H1 (cell line): ENCODE data around the gene SPSB2. TPM values are rescaled to one million over a fixed set of nuclear protein-coding genes. Genes with fewer than 3 reads are reported as not detected.

Experiments
- CTCF ChIA-PET: fragments of 300-600 bp; sonication (Branson Sonifier 250); formaldehyde crosslinking; loops from one replicate; lab custom pipeline; 2021; ENCODE audit not compliant: partially characterized antibody; lab: Charles Lee
- POLR2A ChIA-PET: fragments of 300-600 bp; sonication (Branson Sonifier 250); formaldehyde crosslinking; loops from one replicate; lab custom pipeline; 2021; ENCODE audit warnings: inconsistent platforms; ENCODE audit not compliant: partially characterized antibody; lab: Charles Lee
- DNase-seq, 2 experiments: peaks; one replicate each; pipeline versions ENCODE4 v3.0.0 to v3.0.0-alpha.2; 2010 to 2022; ENCODE audit warnings: low spot score in 2 of 2, low read depth in 1 of 2, mixed read lengths in 1 of 2
- FAIRE-seq: peaks from 2 replicates; lab custom pipeline; 2011; peaks lifted over from hg19 to GRCh38; lab: Jason Lieb, UNC
- H2AFZ ChIP-seq: 2 replicates; pipeline ENCODE4 v1.8.1; 2012; ENCODE audit warnings: low read length, inconsistent platforms
- H2AK5ac ChIP-seq: 2 replicates; pipeline ENCODE4 v1.6.1; 2013; ENCODE audit warnings: low read depth, low read length
- H2BK120ac ChIP-seq: replicated peaks from 2 replicates; pipeline ENCODE3; 2013; ENCODE audit warnings: low read depth, low read length, inconsistent platforms
- H2BK12ac ChIP-seq: 2 replicates; pipeline ENCODE4 v1.6.1; 2013; ENCODE audit warnings: low read depth, low read length
- H2BK15ac ChIP-seq: 2 replicates; pipeline ENCODE4 v1.6.1; 2013; ENCODE audit warnings: low read length
- H2BK20ac ChIP-seq: 2 replicates; pipeline ENCODE4 v1.6.1; 2013; ENCODE audit warnings: low read length
- H2BK5ac ChIP-seq: 2 replicates; pipeline ENCODE4 v1.6.1; 2013; ENCODE audit warnings: low read depth, low read length
- H3K14ac ChIP-seq: 2 replicates; pipeline ENCODE4 v1.6.1; 2013; ENCODE audit warnings: inconsistent platforms; ENCODE audit not compliant: insufficient read length
- H3K18ac ChIP-seq: 2 replicates; pipeline ENCODE4 v1.6.1; 2013; ENCODE audit warnings: low read length; ENCODE audit errors: extremely low read depth
- H3K23ac ChIP-seq: 2 replicates; pipeline ENCODE4 v1.6.1; 2013; ENCODE audit warnings: inconsistent platforms; ENCODE audit not compliant: insufficient read length
- H3K23me2 ChIP-seq: 2 replicates; pipeline ENCODE4 v1.6.1; 2013; ENCODE audit warnings: low read depth, low read length
- H3K27ac ChIP-seq: 2 replicates; pipeline ENCODE4 v1.6.1; 2011; ENCODE audit warnings: low read depth, low read length, inconsistent platforms
- H3K27me3 ChIP-seq, 4 experiments: replicated peaks in 1 of 4; 1 replicate in 1 of 4; 2 replicates in 3 of 4; pipeline versions ENCODE4 v1.6.1 to v1.8.1; 2011 to 2013; ENCODE audit warnings: low read length in 3 of 4, mild to moderate bottlenecking in 3 of 4, inconsistent platforms in 2 of 4, mixed read lengths in 2 of 4, moderate library complexity in 1 of 4; ENCODE audit not compliant: control insufficient read depth in 3 of 4, insufficient read depth in 3 of 4; ENCODE audit errors: extremely low read depth in 1 of 4
- H3K36me3 ChIP-seq, 4 experiments: 2 replicates each; pipeline versions ENCODE4 v1.6.1 to v1.8.1; 2011 to 2013; ENCODE audit warnings: mild to moderate bottlenecking in 4 of 4, low read length in 3 of 4, moderate library complexity in 2 of 4, control low read depth in 1 of 4, inconsistent platforms in 1 of 4; ENCODE audit not compliant: insufficient read depth in 4 of 4, control insufficient read depth in 2 of 4
- H3K4ac ChIP-seq: replicated peaks from 2 replicates; pipeline ENCODE3; 2013; ENCODE audit warnings: low read length, low read depth, mixed read lengths, inconsistent platforms; ENCODE audit not compliant: insufficient read length
- H3K4me1 ChIP-seq, 4 experiments: replicated peaks in 1 of 4; 1 replicate in 1 of 4; 2 replicates in 3 of 4; pipeline versions ENCODE4 v1.6.1 to v1.8.1; 2011 to 2013; ENCODE audit warnings: low read length in 3 of 4, inconsistent platforms in 2 of 4, mixed read lengths in 1 of 4; ENCODE audit not compliant: insufficient read depth in 4 of 4, control insufficient read depth in 3 of 4
- H3K4me2 ChIP-seq, 2 experiments: 2 replicates each; pipeline versions ENCODE4 v1.6.1 to v1.8.1; 2011 to 2013; ENCODE audit warnings: low read depth in 2 of 2, low read length in 2 of 2, control low read depth in 1 of 2, inconsistent platforms in 1 of 2, mild to moderate bottlenecking in 1 of 2; ENCODE audit not compliant: insufficient read depth in 1 of 2
- H3K4me3 ChIP-seq, 4 experiments: fragments of 200-600, 300-600 bp in 1 of 4; sonication (generic), shearing (Covaris generic), sonication (Bioruptor Twin) in 1 of 4; 2 replicates each; pipeline versions ENCODE4 v1.5.1 to v1.8.1; 2011 to 2016; ENCODE audit warnings: low read length in 4 of 4, low read depth in 3 of 4, control low read depth in 2 of 4, inconsistent platforms in 2 of 4, mild to moderate bottlenecking in 2 of 4, mixed read lengths in 1 of 4, moderate library complexity in 1 of 4; ENCODE audit not compliant: insufficient read depth in 2 of 4; ENCODE audit errors: extremely low read depth in 1 of 4
- H3K56ac ChIP-seq: replicated peaks from 2 replicates; pipeline ENCODE3; 2013; ENCODE audit warnings: low read depth, mild to moderate bottlenecking, mixed read lengths, low read length, inconsistent platforms; ENCODE audit not compliant: insufficient read length
- H3K79me1 ChIP-seq: 2 replicates; pipeline ENCODE4 v1.6.1; 2013; ENCODE audit warnings: low read depth, low read length, control low read depth
- H3K79me2 ChIP-seq, 2 experiments: 2 replicates each; pipeline versions ENCODE4 v1.6.1 to v1.8.1; 2012 to 2013; ENCODE audit warnings: low read length in 2 of 2, mild to moderate bottlenecking in 2 of 2, inconsistent platforms in 1 of 2; ENCODE audit not compliant: insufficient read depth in 2 of 2, control insufficient read depth in 1 of 2
- H3K9ac ChIP-seq, 4 experiments: replicated peaks in 1 of 4; 1 replicate in 1 of 4; 2 replicates in 3 of 4; pipeline versions ENCODE4 v1.6.1 to v1.8.1; 2011 to 2013; ENCODE audit warnings: low read depth in 3 of 4, low read length in 3 of 4, control low read depth in 2 of 4, mild to moderate bottlenecking in 2 of 4, moderate library complexity in 2 of 4, inconsistent platforms in 1 of 4; ENCODE audit errors: extremely low read depth in 1 of 4
- H3K9me3 ChIP-seq, 2 experiments: 2 replicates each; pipeline versions ENCODE4 v1.6.1 to v1.8.1; 2012 to 2013; ENCODE audit warnings: mild to moderate bottlenecking in 2 of 2, moderate library complexity in 2 of 2, control low read depth in 1 of 2, inconsistent platforms in 1 of 2, low read depth in 1 of 2, low read length in 1 of 2, mixed read lengths in 1 of 2; ENCODE audit not compliant: insufficient read depth in 2 of 2
- H4K20me1 ChIP-seq, 2 experiments: replicated peaks in 1 of 2; 2 replicates each; pipeline versions ENCODE3 to v1.8.1; 2011 to 2013; ENCODE audit warnings: inconsistent platforms in 2 of 2, low read length in 2 of 2, mild to moderate bottlenecking in 1 of 2; ENCODE audit not compliant: insufficient read depth in 2 of 2, control insufficient read depth in 1 of 2
- H4K5ac ChIP-seq: 2 replicates; pipeline ENCODE4 v1.6.1; 2013; ENCODE audit warnings: low read length, low read depth, mixed read lengths, inconsistent platforms; ENCODE audit not compliant: insufficient read length
- H4K8ac ChIP-seq: 2 replicates; pipeline ENCODE4 v1.8.0; 2013; ENCODE audit warnings: mild to moderate bottlenecking, moderate library complexity, low read length, inconsistent platforms; ENCODE audit not compliant: insufficient read depth; ENCODE audit errors: extremely low read depth
- H4K91ac ChIP-seq: replicated peaks from 2 replicates; pipeline ENCODE3; 2013; ENCODE audit warnings: low read length, mixed read lengths, inconsistent platforms; ENCODE audit not compliant: insufficient read length
- CTBP2 ChIP-seq: IDR thresholded peaks from 2 replicates; pipeline ENCODE4 v1.7.0; 2011; ENCODE audit warnings: borderline replicate concordance, mild to moderate bottlenecking, moderate library complexity, mixed read lengths, low read length; ENCODE audit not compliant: insufficient read depth, insufficient read length
- EP300 ChIP-seq, 2 experiments: IDR thresholded peaks; 1 replicate in 1 of 2; 2 replicates in 1 of 2; pipeline ENCODE4 v1.6.1; 2011 to 2012; ENCODE audit warnings: low read depth in 2 of 2, low read length in 2 of 2, mild to moderate bottlenecking in 2 of 2, borderline replicate concordance in 1 of 2, inconsistent platforms in 1 of 2, moderate library complexity in 1 of 2
- POLR2A ChIP-seq, 2 experiments: IDR thresholded peaks; 1 replicate in 1 of 2; 2 replicates in 1 of 2; pipeline ENCODE4 v1.6.1; 2011; ENCODE audit warnings: low read depth in 2 of 2, low read length in 2 of 2, mild to moderate bottlenecking in 2 of 2; ENCODE audit errors: control extremely low read depth in 1 of 2
- SIX5 ChIP-seq: IDR thresholded peaks from 2 replicates; pipeline ENCODE4 v1.6.1; 2011; ENCODE audit warnings: mild to moderate bottlenecking, low read depth, low read length
- TAF7 ChIP-seq: optimal IDR thresholded peaks from 2 replicates; pipeline ENCODE3; 2011; ENCODE audit warnings: low read depth, mild to moderate bottlenecking, inconsistent platforms, low read length, moderate library complexity, borderline replicate concordance
- whole genome bisulfite sequencing, 2 experiments: shearing (Covaris generic) in 1 of 2; methylation state at CpG; one replicate each; pipeline versions ENCODE4 v1.1.6 to v1.1.7; 2013 to 2015; ENCODE audit warnings: low lambda C conversion rate in 2 of 2, mixed read lengths in 2 of 2, inconsistent platforms in 1 of 2, low coverage in 1 of 2, missing lambda C conversion rate in 1 of 2; ENCODE audit not compliant: insufficient replicate concordance in 2 of 2, insufficient coverage in 1 of 2, insufficient read length in 1 of 2; ENCODE audit errors: extremely low coverage in 1 of 2, missing lambda C conversion rate in 1 of 2; 5-methylcytosine and 5-hydroxymethylcytosine counted together
- polyA plus RNA-seq, 7 experiments: library from polyadenylated mRNA; depleted of rRNA in 3 of 7; stranded (reverse) in 5 of 7; unstranded in 2 of 7; fragments of >200 nt in 5 of 7; fragments of 200-250 nt in 2 of 7; gene quantifications; 1 replicate in 5 of 7; 2 replicates in 1 of 7; 4 replicates in 1 of 7; pipeline versions ENCODE4 v1.2.1 to v1.2.3, GENCODE V29; 2011 to 2013; ENCODE audit warnings: missing spikeins in 2 of 7, mixed read lengths in 2 of 7
- total RNA-seq: library from RNA; stranded (reverse); fragmentation: NEBNext Ultra II Directional; extraction: Animal tissue kit (Norgen Biotek cat#: 25700); gene quantifications from 2 replicates; pipeline ENCODE4 v1.2.1, GENCODE V29; 2021
- TF ChIP-seq, protein P1 (sequence below): IDR thresholded peaks from 2 replicates; pipeline ENCODE4 v1.6.1; 2012; ENCODE audit warnings: inconsistent platforms

Gene SPSB2
- total and polyA plus RNA-seq, 2 of the 8 experiments (the other 6 are each of a cell fraction or from before 2014, with no cell fraction given): 13.0 to 23.2 TPM

DNA sequence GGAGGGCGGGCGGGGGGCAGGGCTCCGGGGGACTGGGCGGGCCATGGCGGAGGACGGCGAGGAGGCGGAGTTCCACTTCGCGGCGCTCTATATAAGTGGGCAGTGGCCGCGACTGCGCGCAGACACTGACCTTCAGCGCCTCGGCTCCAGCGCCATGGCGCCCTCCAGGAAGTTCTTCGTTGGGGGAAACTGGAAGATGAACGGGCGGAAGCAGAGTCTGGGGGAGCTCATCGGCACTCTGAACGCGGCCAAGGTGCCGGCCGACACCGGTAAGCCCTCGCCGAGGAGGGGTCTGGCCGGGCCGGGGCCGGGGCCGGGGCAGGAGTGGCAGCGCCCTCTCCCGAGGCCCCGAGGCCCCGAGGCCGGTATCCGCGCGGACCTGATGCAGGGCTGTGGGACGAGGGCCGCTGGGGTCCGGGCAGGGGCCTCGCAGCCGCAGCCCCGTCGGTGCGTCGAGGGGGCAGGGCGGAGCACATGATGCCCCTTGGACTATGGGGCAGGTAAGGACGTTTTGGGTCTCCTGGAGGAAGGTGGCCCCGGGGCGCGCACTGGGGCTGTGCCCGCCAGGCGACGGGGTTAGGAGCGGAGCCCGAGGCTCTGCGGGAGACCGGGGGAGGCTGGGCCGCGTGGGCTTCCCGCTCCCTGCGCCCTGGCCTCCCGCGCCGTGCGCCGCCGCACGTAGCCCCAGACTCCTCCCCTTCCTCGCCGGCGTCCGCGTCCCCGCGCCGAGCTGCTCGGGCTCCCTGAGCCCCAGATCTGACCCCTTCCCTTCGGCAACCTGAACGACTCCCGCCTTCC is 5.5 kb downstream of the SPSB2 start, which contains the start of gene TPI1:
Gene TPI1 (plus strand): TSS at position 119 of the 798 bp plus-strand sequence. CDS start 36 bp downstream, at position 155.
- Histone ChIP-seq H4K91ac (peak within 1 kb of the TSS; percentile 87), H4K20me1 (peaks cover 25 to 30% of the 10 kb centered on the region in 2 experiments), H3K23me2 (peaks cover 18% of the 10 kb centered on the region), H2BK20ac (no peak within 1 kb of the TSS), H3K56ac (peak within 1 kb of the TSS; percentile 78), H3K23ac (no peak within 1 kb of the TSS), H2AK5ac (no peak within 1 kb of the TSS), H3K4me1 (peaks cover 7 to 48% (median 25%) of the 10 kb centered on the region in 4 experiments), H2BK120ac (peak within 1 kb of the TSS; percentile 61), H3K27me3 (no peaks in the 10 kb centered on the region), H3K4ac (peak within 1 kb of the TSS; percentile 93), H4K8ac (peak within 1 kb of the TSS; percentile 71; the same call in 1 of the 2 replicates), H2BK5ac (peak within 1 kb of the TSS; percentile 73; the same call in 1 of the 2 replicates), H3K14ac (no peak within 1 kb of the TSS), H4K5ac (peak within 1 kb of the TSS; percentile 53), H3K79me1 (0 out of 2 replicates have a peak, but pooled peaks cover 4% of the 10 kb centered on the region), H2BK12ac (peak within 1 kb of the TSS; percentile 78; the same call in 1 of the 2 replicates), H3K36me3 (peaks cover 8 to 52% (median 27%) of the 10 kb centered on the region in 4 experiments), H3K4me2 (peak within 1 kb of the TSS; percentile 93 to 94), H2BK15ac (peak within 1 kb of the TSS; percentile 88; the same call in 1 of the 2 replicates), H3K4me3 (peak within 1 kb of the TSS; percentile 84 to 98 (median 86)), H3K18ac (peak within 1 kb of the TSS; percentile 94), H3K27ac (peak within 1 kb of the TSS; percentile 71), H3K9ac (peak within 1 kb of the TSS; percentile 60 to 85 (median 82)), H3K9me3 (no peaks in the 10 kb centered on the region), H3K79me2 (peaks cover 0 to 22% of the 10 kb centered on the region in 2 experiments; a peak in 2 of 4 replicates), H2AFZ (no peak within 1 kb of the TSS)
- FAIRE-seq (no peak), DNase-seq (peak in 1 of 2 experiments; percentile 67)
- POLR2A ChIA-PET: interaction anchor here (0.5 to 18.9 kb wide), 37 partner anchors 8 to 333 kb away, joined by 3 to 588 read pairs (median 6); partner anchors contain the start of genes ATN1, C12orf57, CDCA3 and COPS7A
- CTCF ChIA-PET: interaction anchor here (0.8 to 10.4 kb wide), 17 partner anchors 10 to 113 kb away, joined by 3 to 216 read pairs (median 15); partner anchors contain the start of genes C12orf57 and RNU7-1
- WGBS, 2 experiments: 1% methylated on average over 60 of the region's 86 CpGs; no CpG with 5 or more reads in 1 of the 2 experiments
- TF ChIP-seq POLR2A (IDR thresholded peaks at IDR 0.05; ENCODE audit: control extremely low read depth in 1 of 2, low read depth in 2 of 2, low read length in 2 of 2) (peak in 1 of 2 experiments; percentile 97; a peak in 2 of 3 replicates), CTBP2 (no peak), EP300 (IDR thresholded peaks at IDR 0.05; ENCODE audit: borderline replicate concordance in 1 of 2, low read depth in 2 of 2, low read length in 2 of 2) (no peak), SIX5 (no peak), TAF7 (peak; percentile 96)
- TF ChIP-seq, protein P1, sequence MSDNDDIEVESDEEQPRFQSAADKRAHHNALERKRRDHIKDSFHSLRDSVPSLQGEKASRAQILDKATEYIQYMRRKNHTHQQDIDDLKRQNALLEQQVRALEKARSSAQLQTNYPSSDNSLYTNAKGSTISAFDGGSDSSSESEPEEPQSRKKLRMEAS: peak; percentile 52; the same call in 1 of the 2 replicates
